Upper lobe of left lung (tissue), 6 donors: ENCODE data around the gene ZNF554. TPM values are rescaled to one million over a fixed set of nuclear protein-coding genes. Genes with fewer than 3 reads are reported as not detected.

ENCODE experiments used
- ATAC-seq, 2 donors: fragments of 200-7000 bp; cut with Tn5 transposase; one replicate each; pipeline ENCODE4 v1.9.1; 2022; ENCODE audit warnings: mild to moderate bottlenecking in 2 of 2, moderate library complexity in 2 of 2; ENCODE audit not compliant: low FRiP score in 2 of 2
- DNase-seq, 2 donors: peaks; one replicate each; pipeline ENCODE4 v3.0.0-alpha.2; 2019 to 2020
- H3K27ac ChIP-seq, 4 donors: fragments of 200-600 bp; sonication (generic); one replicate each; pipeline ENCODE4 v1.5.1; 2016 to 2019
- H3K27me3 ChIP-seq, 4 donors: fragments of 200-600 bp; sonication (generic); one replicate each; pipeline ENCODE4 v1.5.1; 2017 to 2019
- H3K36me3 ChIP-seq, 4 donors: fragments of 200-600 bp; sonication (generic); one replicate each; pipeline ENCODE4 v1.5.1; 2016 to 2019
- H3K4me1 ChIP-seq, 4 donors: fragments of 200-600 bp; sonication (generic); one replicate each; pipeline ENCODE4 v1.5.1; 2018 to 2019
- H3K4me3 ChIP-seq, 4 donors: fragments of 200-600 bp; sonication (generic); one replicate each; pipeline ENCODE4 v1.5.1; 2017 to 2019; ENCODE audit warnings: mild to moderate bottlenecking in 2 of 4, moderate library complexity in 1 of 4
- H3K9me3 ChIP-seq, 4 donors: fragments of 200-600 bp; sonication (generic); one replicate each; pipeline ENCODE4 v1.5.1; 2018 to 2019
- EP300 ChIP-seq, 4 donors: sonication (generic); formaldehyde crosslinking; IDR thresholded peaks; one replicate each; pipeline ENCODE4 v1.5.1; 2017; ENCODE audit warnings: antibody characterized with exemption in 4 of 4, control low read depth in 2 of 4
- POLR2A ChIP-seq, 4 donors: fragments of 450-650 bp; IDR thresholded peaks; one replicate each; pipeline ENCODE4 v1.5.1; 2016 to 2017; ENCODE audit warnings: antibody characterized with exemption in 4 of 4, mild to moderate bottlenecking in 2 of 4
- POLR2AphosphoS5 ChIP-seq, 2 donors: sonication (generic); formaldehyde crosslinking; IDR thresholded peaks; one replicate each; pipeline ENCODE4 v1.5.1; 2017; ENCODE audit warnings: antibody characterized with exemption in 2 of 2
- WGBS, 2 donors: methylation state at CpG; one replicate each; pipeline ENCODE4 v1.1.5; 2017 to 2018; 5-methylcytosine and 5-hydroxymethylcytosine counted together
- total RNA-seq, 6 donors: library from RNA; depleted of rRNA in 4 of 6; stranded (reverse); fragments of >200 nt in 4 of 6; gene quantifications; one replicate each; pipeline versions ENCODE4 v1.1.0 to v1.2.1, GENCODE V29; 2016 to 2021
- TF ChIP-seq, protein P1 (sequence below), 6 experiments: fragments of 450-650 bp in 4 of 6; fragments of 200-600 bp in 2 of 6; sonication (generic) in 2 of 6; IDR thresholded peaks; one replicate each; pipeline ENCODE4 v1.5.1; 2016 to 2019; ENCODE audit warnings: antibody characterized with exemption in 6 of 6
- donor health status: DM: no; HTN: no; CAD: no; lungs with moderate emphysema.
- donor health status: DM: no; HTN: yes; CAD: no; lungs with severe emphysema.

The ZNF554 gene
- total RNA-seq, 6 donors from 2014 or later: 3.2 to 11.5 (median 6.7) TPM

DNA sequence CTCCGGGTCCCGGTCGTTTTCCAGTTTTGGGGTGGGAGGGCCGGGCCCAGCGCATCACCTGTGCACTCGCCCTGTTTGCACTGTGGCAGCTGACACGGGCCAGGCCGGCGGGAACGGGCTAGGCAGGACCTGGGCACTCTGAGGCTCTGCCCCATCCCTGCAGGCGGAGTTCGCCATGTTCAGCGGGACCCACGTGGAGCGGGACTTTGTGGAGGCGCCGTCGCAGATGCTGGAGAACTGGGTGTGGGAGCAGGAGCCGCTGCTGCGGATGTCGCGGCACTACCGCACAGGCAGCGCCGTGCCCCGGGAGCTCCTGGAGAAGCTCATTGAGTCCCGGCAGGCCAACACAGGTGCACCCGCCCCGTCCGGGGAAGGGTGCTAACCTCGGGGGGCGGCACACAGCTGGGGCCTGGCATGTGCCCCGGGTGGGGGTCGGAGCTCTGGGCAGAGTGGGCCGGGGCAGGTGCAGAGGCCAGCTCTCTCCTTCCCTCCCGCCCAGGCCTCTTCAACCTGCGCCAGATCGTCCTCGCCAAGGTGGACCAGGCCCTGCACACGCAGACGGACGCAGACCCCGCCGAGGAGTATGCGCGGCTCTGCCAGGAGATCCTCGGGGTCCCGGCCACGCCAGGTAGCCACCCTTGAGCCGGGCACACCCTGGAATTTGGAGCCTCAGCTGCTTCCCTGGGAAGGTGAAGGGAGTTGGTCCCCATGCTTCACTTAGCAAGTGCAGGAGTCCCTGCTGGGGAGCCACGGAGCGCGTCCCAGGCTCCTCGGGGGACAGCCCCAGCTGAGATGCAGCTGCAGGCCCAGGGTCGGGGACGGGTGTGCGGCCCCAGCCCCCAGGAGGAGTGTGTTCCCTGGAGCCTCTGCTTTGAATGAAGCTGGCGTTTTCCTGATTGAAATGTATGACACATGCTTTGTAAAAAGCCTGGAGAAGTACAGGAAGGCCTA, 9.3 kb upstream of the ZNF554 start:
- WGBS, 2 donors: 94 to 96% methylated on average over 16 to 55 of the region's 58 CpGs
- TF ChIP-seq POLR2AphosphoS5 (IDR thresholded peaks at IDR 0.05) (no peak), POLR2A (IDR thresholded peaks at IDR 0.05) (no peak), EP300 (IDR thresholded peaks at IDR 0.05) (no peak)
- TF ChIP-seq, protein P1, sequence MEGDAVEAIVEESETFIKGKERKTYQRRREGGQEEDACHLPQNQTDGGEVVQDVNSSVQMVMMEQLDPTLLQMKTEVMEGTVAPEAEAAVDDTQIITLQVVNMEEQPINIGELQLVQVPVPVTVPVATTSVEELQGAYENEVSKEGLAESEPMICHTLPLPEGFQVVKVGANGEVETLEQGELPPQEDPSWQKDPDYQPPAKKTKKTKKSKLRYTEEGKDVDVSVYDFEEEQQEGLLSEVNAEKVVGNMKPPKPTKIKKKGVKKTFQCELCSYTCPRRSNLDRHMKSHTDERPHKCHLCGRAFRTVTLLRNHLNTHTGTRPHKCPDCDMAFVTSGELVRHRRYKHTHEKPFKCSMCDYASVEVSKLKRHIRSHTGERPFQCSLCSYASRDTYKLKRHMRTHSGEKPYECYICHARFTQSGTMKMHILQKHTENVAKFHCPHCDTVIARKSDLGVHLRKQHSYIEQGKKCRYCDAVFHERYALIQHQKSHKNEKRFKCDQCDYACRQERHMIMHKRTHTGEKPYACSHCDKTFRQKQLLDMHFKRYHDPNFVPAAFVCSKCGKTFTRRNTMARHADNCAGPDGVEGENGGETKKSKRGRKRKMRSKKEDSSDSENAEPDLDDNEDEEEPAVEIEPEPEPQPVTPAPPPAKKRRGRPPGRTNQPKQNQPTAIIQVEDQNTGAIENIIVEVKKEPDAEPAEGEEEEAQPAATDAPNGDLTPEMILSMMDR (IDR thresholded peaks at IDR 0.05): no peak
- no peaks in the 10 kb centered on the region for H3K9me3 ChIP-seq
- no peak overlapping the region for H3K27ac ChIP-seq
- H3K36me3 ChIP-seq: peaks cover 4 to 80% (median 55%) of the 10 kb centered on the region in 4 donors
- DNase-seq (peak in 1 of 2 donors; percentile 76), ATAC-seq (no peak)
- no peaks in the 10 kb centered on the region for H3K27me3 ChIP-seq
- no peaks in the 10 kb centered on the region for H3K4me1 ChIP-seq
- no peak overlapping the region for H3K4me3 ChIP-seq

DNA sequence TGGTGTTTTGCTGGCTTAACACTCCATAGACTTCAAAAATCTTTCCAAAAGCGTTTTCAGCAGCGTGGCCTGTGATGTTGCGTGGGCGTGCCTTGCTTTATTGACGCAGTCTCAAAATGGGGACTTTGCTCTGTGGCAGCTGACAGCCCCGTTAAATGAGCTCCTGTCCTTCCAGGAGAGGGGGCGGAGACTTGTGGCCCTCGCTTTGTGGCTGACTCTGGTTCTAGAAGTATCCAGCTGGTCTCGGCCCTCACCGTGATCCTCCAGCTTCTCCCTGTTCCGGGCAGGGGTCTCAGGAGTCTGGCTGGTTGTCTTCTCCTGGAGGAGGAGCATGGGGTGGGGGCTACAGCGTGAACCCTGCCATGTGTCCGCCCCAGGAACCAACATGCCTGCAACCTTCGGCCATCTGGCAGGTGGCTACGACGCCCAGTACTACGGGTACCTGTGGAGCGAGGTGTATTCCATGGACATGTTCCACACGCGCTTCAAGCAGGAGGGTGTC, 8.4 kb upstream of the ZNF554 start:
- H3K9me3 ChIP-seq: no peaks in the 10 kb centered on the region
- 97 to 100% methylated on average over 10 to 20 of the region's 20 CpGs for WGBS, 2 donors
- no peak for TF ChIP-seq POLR2AphosphoS5 (IDR thresholded peaks at IDR 0.05)
- TF ChIP-seq, protein P1 (IDR thresholded peaks at IDR 0.05): no peak
- TF ChIP-seq EP300 (IDR thresholded peaks at IDR 0.05): no peak
- no peak for TF ChIP-seq POLR2A (IDR thresholded peaks at IDR 0.05)
- no peaks in the 10 kb centered on the region for H3K4me1 ChIP-seq
- ATAC-seq (no peak), DNase-seq (no peak)
- H3K36me3 ChIP-seq: peaks cover 4 to 73% (median 52%) of the 10 kb centered on the region in 4 donors
- no peak overlapping the region for H3K4me3 ChIP-seq
- H3K27ac ChIP-seq: no peak overlapping the region
- no peaks in the 10 kb centered on the region for H3K27me3 ChIP-seq

DNA sequence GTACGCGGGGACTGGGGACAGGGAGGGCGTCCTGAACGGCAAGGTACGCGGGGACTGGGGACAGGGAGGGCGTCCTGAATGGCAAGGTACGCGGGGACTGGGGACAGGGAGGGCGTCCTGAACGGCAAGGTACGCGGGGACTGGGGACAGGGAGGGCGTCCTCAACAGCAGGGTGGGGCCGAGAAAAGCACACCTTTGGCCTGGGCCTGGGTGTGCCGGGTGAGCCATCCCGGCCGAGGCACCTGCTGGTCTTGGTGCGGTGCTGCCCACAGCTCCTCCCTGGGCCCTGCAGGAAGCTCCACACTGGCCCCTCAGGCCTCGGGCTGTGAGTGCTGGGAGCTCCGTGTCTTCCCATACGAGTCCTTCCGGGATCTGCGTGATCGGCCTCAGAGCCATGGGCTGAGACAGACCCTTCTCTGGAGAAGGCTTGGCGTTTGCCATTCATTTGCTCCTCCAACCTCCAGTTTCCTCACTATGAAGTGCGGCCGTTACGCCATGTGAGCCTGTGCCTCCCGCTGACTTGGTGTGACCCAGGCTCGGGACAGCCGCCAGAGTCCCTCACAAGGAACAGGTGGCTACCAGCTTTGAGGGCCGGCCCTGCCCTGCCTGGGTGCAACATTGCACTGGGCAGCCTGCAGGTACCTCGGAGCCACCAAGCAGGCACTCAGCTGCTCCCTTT, 7.8 kb upstream of the ZNF554 start:
- no peaks in the 10 kb centered on the region for H3K4me1 ChIP-seq
- H3K27ac ChIP-seq: no peak overlapping the region
- peaks cover 4 to 67% (median 48%) of the 10 kb centered on the region in 4 donors for H3K36me3 ChIP-seq
- no peak for ATAC-seq
- WGBS, 2 donors: 92 to 95% methylated on average over 15 to 29 of the region's 34 CpGs
- H3K4me3 ChIP-seq: no peak overlapping the region
- H3K27me3 ChIP-seq: no peaks in the 10 kb centered on the region
- no peak for TF ChIP-seq POLR2A (IDR thresholded peaks at IDR 0.05)
- TF ChIP-seq, protein P1 (IDR thresholded peaks at IDR 0.05): no peak
- TF ChIP-seq POLR2AphosphoS5 (IDR thresholded peaks at IDR 0.05): no peak
- no peak for TF ChIP-seq EP300 (IDR thresholded peaks at IDR 0.05)
- peak in 1 of 2 donors; percentile 71 for DNase-seq
- H3K9me3 ChIP-seq: no peaks in the 10 kb centered on the region

DNA sequence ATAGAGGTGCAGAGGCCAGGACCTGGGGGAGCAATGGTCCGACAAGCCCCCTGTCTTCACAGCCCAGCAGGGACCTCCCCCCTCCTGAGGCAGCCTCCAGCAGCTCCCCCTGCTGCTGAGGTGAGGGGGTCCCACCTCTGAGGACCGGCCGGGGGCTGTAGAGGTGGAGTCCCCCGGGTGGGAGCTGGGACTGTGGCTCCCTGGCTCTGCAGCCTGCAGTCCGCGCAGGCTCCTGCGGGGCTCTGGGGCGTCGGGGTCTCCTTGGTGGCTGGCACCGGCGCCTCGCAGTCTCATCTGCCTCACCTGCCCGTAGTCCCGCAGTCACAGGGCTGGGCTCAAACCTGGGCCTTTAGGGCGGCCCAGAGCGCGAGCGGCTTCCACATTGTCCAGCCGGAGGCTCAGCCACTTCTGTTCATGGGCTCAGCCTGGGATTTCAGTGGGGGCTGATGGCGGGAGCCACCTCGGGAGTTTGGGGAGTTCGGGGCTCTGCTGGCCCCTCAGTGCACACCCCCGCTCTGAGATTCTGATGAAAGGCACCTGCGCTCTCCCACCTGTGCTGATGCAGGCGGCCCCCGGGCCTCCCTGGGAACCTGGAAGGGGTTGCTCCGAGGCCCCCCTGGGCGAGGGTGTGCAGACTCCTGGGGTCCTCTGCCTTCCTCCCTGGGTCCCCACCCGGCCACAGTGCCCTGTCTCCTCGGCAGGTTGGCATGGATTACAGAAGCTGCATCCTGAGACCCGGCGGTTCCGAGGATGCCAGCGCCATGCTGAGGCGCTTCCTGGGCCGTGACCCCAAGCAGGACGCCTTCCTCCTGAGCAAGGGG, 7.0 kb upstream of the ZNF554 start:
- Histone ChIP-seq H3K27ac (no peak overlapping the region), H3K4me3 (no peak overlapping the region), H3K27me3 (no peaks in the 10 kb centered on the region), H3K36me3 (peaks cover 4 to 59% (median 41%) of the 10 kb centered on the region in 4 donors), H3K4me1 (no peaks in the 10 kb centered on the region), H3K9me3 (no peaks in the 10 kb centered on the region)
- no peak for ATAC-seq
- DNase-seq: peak in 1 of 2 donors; percentile 75
- WGBS, 2 donors: 94 to 95% methylated on average over 13 to 27 of the region's 37 CpGs
- no peak for TF ChIP-seq POLR2AphosphoS5 (IDR thresholded peaks at IDR 0.05)
- no peak for TF ChIP-seq EP300 (IDR thresholded peaks at IDR 0.05)
- TF ChIP-seq POLR2A (IDR thresholded peaks at IDR 0.05): no peak
- TF ChIP-seq, protein P1 (IDR thresholded peaks at IDR 0.05): no peak
